Adipocyte (in vitro differentiated cells): ENCODE data around the gene GNAL.

Experiments
- DNase-seq: peaks from one replicate; pipeline ENCODE4 v3.0.0-alpha.2; 2015; ENCODE audit warnings: low read depth
- H3K27me3 ChIP-seq: replicated peaks from 2 replicates; pipeline ENCODE4 v1.7.0; 2013; ENCODE audit warnings: mild to moderate bottlenecking, low read length, moderate library complexity; ENCODE audit not compliant: control insufficient read depth, insufficient read depth
- H3K36me3 ChIP-seq: 2 replicates; pipeline ENCODE4 v1.7.0; 2013; ENCODE audit warnings: low read length, mild to moderate bottlenecking, moderate library complexity; ENCODE audit not compliant: control insufficient read depth, insufficient read depth, severe bottlenecking
- H3K4me1 ChIP-seq: 2 replicates; pipeline ENCODE4 v1.7.0; 2013; ENCODE audit warnings: mild to moderate bottlenecking, low read length, moderate library complexity; ENCODE audit not compliant: control insufficient read depth, insufficient read depth
- H3K4me3 ChIP-seq: 2 replicates; pipeline ENCODE4 v1.7.0; 2013; ENCODE audit warnings: mild to moderate bottlenecking, low read length, moderate library complexity
- H3K9ac ChIP-seq: 2 replicates; pipeline ENCODE4 v1.7.0; 2013; ENCODE audit warnings: mild to moderate bottlenecking, low read length, moderate library complexity
- H3K9me3 ChIP-seq: 2 replicates; pipeline ENCODE4 v1.7.0; 2013; ENCODE audit warnings: mild to moderate bottlenecking, low read length, moderate library complexity; ENCODE audit not compliant: control insufficient read depth

Gene GNAL

DNA sequence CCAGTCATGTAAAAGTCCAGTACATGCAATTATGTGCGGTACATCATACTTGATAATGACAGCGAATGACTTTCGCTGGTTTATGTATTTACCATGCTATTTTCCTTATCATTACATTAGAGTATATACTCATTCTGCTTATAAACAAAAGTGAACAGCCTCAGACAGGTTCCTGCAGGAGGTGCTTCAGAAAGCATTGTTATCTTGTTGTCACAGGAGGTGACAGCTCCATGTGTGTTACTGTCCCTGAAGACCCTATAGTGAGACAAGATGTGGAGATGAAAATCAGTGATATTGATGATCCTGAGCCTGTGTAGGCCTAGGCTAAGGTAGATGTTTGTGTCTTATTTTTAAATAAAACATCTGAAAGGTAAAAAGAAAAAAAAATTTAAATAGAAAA lies 234.4 kb downstream of the GNAL start:
- Histone ChIP-seq H3K27me3 (no peaks in the 10 kb centered on the region), H3K9me3 (no peaks in the 10 kb centered on the region), H3K4me3 (no peak overlapping the region), H3K9ac (no peak overlapping the region), H3K36me3 (no peaks in the 10 kb centered on the region), H3K4me1 (peaks cover 22% of the 10 kb centered on the region)
- DNase-seq, result no peak

GRCh38 chr18:11925800-11926481 lies 236.9 kb downstream of the GNAL start:
- Histone ChIP-seq H3K9ac (no peak overlapping the region), H3K36me3 (no peaks in the 10 kb centered on the region), H3K4me1 (peaks cover 22% of the 10 kb centered on the region), H3K27me3 (no peaks in the 10 kb centered on the region), H3K4me3 (no peak overlapping the region), H3K9me3 (no peaks in the 10 kb centered on the region)
- DNase-seq, result no peak

DNA sequence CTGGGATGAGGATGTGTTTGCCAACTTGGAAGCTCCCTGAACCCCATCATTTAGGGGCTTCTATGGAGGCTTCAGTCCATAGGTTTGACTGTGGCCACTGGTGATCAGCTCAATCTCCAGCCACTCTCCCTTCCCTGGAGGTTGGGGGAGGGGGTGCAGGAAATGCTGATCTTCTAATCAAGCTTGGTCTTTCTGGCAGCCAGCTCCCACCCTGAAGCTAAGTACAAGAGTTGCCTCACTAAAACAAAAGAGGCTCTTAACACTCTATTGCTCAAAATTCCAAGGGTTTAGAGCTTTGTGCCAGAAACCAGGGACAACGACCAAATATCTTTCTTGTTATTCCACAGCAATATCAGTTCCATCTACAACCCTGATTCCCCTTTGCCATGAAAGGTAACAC lies 238.4 kb downstream of the GNAL start:
- DNase-seq, result no peak
- H3K4me3 ChIP-seq, result no peak overlapping the region
- no peaks in the 10 kb centered on the region for H3K36me3 ChIP-seq
- H3K4me1 ChIP-seq, result peaks cover 16% of the 10 kb centered on the region
- no peaks in the 10 kb centered on the region for H3K27me3 ChIP-seq
- no peak overlapping the region for H3K9ac ChIP-seq
- no peaks in the 10 kb centered on the region for H3K9me3 ChIP-seq

GRCh38 chr18:11932393-11932792 lies 243.3 kb downstream of the GNAL start:
- peaks cover 5% of the 10 kb centered on the region for H3K4me1 ChIP-seq
- no peaks in the 10 kb centered on the region for H3K36me3 ChIP-seq
- H3K9me3 ChIP-seq, result no peaks in the 10 kb centered on the region
- H3K9ac ChIP-seq, result no peak overlapping the region
- DNase-seq, result no peak
- no peaks in the 10 kb centered on the region for H3K27me3 ChIP-seq
- no peak overlapping the region for H3K4me3 ChIP-seq
